ENCODE measurements around the gene BANP.

BANP gene

DNA sequence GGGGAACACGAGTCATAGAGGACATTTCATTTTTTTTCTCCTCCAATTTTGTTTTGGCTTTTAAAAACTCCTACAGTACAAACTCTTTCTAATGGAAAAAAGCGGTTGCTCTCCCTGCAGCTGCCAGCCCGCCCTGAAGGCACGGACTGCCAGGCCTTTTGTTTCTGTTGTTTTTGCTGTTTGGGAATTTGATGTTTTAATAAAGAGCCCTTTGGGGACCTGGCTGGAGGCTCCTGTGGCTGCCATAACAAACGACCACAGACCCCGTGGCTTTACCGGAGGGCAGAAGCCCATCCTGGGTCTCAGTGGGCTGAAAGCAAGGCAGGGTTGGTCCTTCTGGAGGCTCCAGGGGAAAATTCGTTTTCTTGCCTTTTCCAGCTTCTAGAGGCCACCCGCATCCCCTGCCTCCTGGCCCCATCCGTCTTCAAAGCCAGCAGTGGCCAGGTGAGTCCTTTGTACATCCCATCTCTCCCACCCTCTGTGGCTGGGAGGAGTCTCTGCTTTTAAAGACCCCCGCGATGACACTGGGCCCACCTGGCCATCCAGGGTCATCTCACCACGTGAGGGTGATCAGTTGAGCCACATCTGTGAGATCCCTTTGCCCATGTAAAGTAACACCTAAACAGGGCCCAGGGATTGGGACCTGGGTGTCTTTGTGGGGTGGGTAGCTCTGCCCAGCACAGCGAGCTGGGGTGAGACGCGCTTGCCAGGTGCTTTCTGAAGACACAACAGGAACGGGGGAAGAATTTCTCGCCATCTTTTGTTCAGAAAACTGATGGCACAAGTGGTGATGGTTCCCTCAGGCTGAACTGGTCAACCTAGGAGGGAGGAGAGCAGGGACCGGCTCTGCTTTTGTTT lies 113.9 kb downstream of the BANP start:
- H3K27me3 ChIP-seq (ENCODE audit: control insufficient read depth, insufficient read depth, low read length) = no peaks in the 10 kb centered on the region
- H3K36me3 ChIP-seq (ENCODE audit: control insufficient read depth, insufficient read depth, low read length) = peaks cover 9% of the 10 kb centered on the region
- H3K27ac ChIP-seq (ENCODE audit: low read depth, low read length) = no peak overlapping the region

DNA sequence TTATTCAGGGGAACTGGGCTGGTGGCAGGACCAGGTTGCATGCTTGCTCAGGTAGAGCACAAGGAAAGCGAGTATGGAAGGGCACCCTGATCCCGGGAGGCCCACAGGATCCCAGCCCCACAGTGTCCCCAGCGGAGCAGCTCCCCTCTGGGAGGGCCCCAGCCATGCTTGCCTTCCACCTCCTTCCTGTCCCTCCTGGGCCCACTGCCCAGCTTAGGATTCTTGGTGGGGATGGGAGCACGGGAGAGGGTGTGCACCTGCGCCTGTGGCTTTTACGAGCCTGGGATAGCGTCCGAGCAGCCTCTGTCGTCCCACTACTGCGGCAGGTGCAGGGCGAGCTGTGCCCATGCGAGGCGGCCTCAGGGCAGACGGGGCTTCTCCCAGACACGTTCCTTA lies 114.5 kb downstream of the BANP start:
- Histone ChIP-seq H3K36me3 (ENCODE audit: control insufficient read depth, insufficient read depth, low read length) (peaks cover 8% of the 10 kb centered on the region), H3K27me3 (ENCODE audit: control insufficient read depth, insufficient read depth, low read length) (no peaks in the 10 kb centered on the region), H3K4me3 (ENCODE audit: low read length) (no peak overlapping the region), H3K4me1 (ENCODE audit: control insufficient read depth, insufficient read depth, low read length) (peaks cover 10% of the 10 kb centered on the region), H3K9ac (ENCODE audit: low read length) (no peak overlapping the region), H3K27ac (ENCODE audit: low read depth, low read length) (no peak overlapping the region)

More for the DNA sequence above, 113.9 kb downstream of the BANP start:
- Histone ChIP-seq H3K4me3 (ENCODE audit: low read length) (no peak overlapping the region), H3K9ac (ENCODE audit: low read length) (no peak overlapping the region), H3K4me1 (ENCODE audit: control insufficient read depth, insufficient read depth, low read length) (peaks cover 10% of the 10 kb centered on the region)

DNA sequence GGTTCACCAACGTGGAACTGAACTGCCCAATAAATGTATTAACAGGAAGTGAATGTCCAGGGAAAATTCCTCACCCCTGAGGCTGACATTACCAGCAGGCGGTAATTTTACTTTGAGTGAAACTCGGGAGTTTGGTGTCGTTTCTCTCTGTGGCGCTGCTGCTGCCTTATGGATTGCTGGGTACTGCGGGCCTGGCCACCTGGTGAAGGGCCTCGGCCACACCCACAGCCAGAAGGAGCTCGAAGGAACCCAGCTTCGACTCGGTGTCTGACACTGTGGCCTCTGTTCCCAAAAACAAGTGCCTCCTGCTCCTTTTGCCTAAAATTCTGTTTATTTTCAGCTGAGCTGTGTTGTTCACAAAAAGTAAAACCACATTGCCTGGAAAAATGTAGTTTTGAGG lies 115.0 kb downstream of the BANP start:
- no peak overlapping the region for H3K9ac ChIP-seq (ENCODE audit: low read length)
- H3K4me3 ChIP-seq (ENCODE audit: low read length) = no peak overlapping the region
- no peaks in the 10 kb centered on the region for H3K27me3 ChIP-seq (ENCODE audit: control insufficient read depth, insufficient read depth, low read length)
- H3K4me1 ChIP-seq (ENCODE audit: control insufficient read depth, insufficient read depth, low read length) = peaks cover 10% of the 10 kb centered on the region
- peaks cover 8% of the 10 kb centered on the region for H3K36me3 ChIP-seq (ENCODE audit: control insufficient read depth, insufficient read depth, low read length)
- H3K27ac ChIP-seq (ENCODE audit: low read depth, low read length) = no peak overlapping the region

DNA sequence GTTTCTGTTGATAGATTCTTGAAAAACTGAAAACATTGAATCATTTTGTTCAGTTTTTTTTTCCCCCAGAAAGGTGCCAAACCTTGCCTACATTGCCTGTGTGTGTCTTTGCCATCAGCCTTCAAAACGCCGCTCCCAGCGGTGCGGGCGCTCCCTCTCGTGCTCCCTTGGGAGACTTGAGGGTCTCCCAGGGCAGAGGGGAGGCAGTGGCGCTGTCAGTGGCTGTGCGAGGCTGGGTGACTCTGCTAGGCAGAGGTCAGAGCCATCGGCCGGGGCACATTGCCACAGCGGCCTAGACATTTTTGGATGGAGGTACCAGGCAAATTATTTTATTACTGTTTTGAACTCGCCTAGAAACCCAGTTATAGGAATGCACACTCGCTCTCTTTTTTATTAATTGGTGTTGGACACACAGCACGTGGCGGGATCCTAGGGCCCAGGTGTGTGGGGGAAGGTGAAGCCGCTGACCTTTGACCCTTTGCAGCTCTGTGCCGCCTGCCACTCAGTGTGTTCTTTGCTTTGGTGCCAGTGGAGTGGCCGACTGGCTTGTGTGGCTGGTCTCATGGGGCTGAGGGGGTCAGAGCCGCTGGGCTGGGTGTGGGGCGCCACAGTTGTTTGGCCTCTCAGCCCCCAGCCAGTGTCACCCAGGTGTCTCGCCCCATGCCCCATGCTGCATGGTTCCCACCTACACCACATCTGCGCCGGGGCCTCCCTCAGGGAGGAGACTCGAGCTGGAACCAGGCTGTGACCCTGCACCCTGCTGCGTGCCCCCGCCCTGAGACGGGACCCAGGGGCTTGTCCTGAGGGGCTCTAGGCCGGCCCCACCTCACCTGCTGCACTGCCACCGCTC lies 115.7 kb downstream of the BANP start:
- Histone ChIP-seq H3K9ac (ENCODE audit: low read length) (no peak overlapping the region), H3K27ac (ENCODE audit: low read depth, low read length) (no peak overlapping the region), H3K4me3 (ENCODE audit: low read length) (no peak overlapping the region), H3K27me3 (ENCODE audit: control insufficient read depth, insufficient read depth, low read length) (no peaks in the 10 kb centered on the region), H3K4me1 (ENCODE audit: control insufficient read depth, insufficient read depth, low read length) (peaks cover 10% of the 10 kb centered on the region), H3K36me3 (ENCODE audit: control insufficient read depth, insufficient read depth, low read length) (peaks cover 8% of the 10 kb centered on the region)

DNA sequence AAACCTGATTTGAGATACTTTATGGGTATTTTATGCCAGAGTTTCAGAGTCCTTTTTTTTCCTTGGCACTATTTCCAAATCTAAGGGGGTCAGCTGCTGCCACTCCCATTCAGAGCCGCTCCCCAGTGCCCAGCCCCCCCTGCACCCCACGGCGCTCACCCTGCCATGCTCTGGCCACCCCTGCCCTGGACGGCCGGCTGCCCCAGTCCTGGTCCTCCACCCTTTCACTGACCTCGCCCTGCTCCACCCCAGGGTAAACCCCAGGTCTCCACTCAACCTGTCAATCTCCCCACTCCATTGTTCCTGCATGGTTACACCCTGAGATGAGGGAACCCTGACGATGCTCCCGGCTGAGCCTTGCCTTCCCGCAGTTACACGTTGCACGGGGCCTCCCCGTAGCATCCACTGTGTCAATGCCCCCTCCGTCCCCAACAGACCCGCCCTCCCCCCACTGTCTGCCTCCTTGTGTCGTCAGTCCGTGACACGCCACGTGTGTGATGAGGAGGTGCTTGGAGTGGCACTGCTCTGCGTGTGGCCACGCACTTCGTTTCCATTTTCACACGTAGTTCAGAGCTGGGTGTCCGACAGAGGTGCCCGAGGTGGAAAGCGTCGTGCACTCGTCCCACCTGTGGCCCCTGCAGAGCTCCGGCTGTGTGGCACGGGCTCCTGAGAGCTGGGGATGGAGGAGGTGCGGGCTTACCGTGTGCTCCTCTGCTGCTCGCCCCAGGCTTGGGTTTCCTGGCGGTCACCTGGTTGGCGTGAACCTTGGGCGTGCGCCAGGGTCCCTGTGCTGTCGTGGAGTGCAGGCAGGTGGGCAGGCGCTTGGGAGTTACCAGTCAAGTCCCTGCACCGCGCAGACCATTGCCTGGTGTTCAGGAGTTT lies 116.5 kb downstream of the BANP start:
- Histone ChIP-seq H3K4me3 (ENCODE audit: low read length) (no peak overlapping the region), H3K27ac (ENCODE audit: low read depth, low read length) (no peak overlapping the region), H3K4me1 (ENCODE audit: control insufficient read depth, insufficient read depth, low read length) (peaks cover 8% of the 10 kb centered on the region), H3K36me3 (ENCODE audit: control insufficient read depth, insufficient read depth, low read length) (peaks cover 8% of the 10 kb centered on the region), H3K9ac (ENCODE audit: low read length) (no peak overlapping the region), H3K27me3 (ENCODE audit: control insufficient read depth, insufficient read depth, low read length) (no peaks in the 10 kb centered on the region)

DNA sequence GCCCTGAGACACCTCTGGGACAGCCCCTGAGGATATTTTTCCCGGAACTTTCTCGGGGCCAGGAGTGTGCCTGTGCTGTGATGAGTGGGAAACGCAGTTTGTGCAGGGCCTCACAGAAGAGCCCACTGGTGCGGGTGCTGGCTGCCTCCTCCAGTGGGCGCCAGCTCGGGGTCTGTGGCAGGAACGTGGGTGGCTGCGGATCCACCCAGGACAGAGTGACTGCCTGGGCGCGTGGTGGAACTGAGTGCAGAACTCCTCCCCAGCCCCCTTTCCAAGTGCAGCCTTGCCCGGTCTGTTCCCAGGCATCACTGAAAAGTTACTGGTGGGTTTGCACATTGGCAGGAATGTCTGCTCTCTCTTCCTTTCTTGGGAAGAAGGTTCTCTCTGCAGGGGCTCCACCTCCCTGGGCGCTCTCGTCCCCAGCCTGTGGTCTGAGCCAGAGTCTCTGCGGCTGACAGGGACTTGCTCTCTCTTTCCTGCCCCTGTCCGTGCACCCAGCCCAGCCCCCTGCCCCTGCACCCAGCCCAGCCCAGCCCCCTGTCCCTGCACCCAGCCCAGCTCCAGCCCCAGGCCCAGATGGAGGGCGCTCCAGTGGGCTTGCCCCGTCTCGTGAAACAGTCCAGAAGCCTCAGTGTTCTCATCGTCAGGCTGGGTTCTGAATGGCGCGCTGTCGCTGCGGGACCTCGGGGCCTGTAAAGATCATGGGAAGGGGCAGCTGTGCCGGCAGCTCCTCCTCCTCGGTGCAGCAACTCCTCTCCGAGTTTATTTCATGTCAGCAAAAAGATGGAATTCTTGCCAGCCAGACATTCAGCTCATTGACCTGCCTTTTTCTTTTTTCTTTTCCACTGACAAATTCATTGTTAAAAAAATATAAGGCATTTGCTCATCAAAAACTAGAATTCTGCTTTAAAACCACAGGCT lies 117.5 kb downstream of the BANP start:
- H3K27ac ChIP-seq (ENCODE audit: low read depth, low read length) = no peak overlapping the region
- H3K27me3 ChIP-seq (ENCODE audit: control insufficient read depth, insufficient read depth, low read length) = no peaks in the 10 kb centered on the region
- H3K36me3 ChIP-seq (ENCODE audit: control insufficient read depth, insufficient read depth, low read length) = peaks cover 7% of the 10 kb centered on the region
- no peaks in the 10 kb centered on the region for H3K4me1 ChIP-seq (ENCODE audit: control insufficient read depth, insufficient read depth, low read length)
- H3K4me3 ChIP-seq (ENCODE audit: low read length) = no peak overlapping the region
- H3K9ac ChIP-seq (ENCODE audit: low read length) = no peak overlapping the region

DNA sequence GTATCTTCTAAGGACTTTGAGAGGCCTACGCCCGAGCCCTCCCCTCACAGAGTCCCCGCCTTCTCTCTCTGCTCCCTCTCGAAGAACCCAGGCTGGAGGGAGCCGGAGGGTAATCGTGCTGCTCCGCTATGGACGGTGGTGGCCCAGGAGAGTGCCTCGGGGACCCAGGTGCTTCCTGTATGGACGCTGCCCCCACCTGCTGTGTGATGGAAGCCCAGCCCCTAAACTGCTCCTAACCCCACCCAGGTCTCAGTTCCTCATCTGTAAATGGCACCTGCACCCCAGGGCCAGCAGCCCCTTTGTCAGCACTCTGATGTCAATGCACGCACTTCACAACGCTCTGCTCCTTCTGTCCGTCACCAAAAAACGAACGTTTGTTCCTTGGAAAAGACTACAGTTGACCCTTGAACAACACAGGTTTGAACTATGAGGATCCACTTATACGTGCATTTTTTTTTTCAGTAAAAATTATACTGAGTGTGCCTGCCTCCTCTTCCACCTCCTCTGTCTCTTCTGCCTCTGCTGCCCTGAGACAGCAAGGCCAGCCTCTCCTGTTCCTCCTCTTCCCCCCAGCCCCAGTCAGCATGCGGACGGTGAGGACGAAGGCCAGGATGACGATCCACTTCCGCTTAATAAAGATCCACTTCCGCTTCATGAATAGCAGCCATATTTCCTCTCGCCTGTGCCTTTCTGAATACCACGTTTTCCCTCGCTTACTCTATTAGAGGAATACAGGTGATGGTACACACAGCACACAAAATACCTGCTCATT lies 118.3 kb downstream of the BANP start:
- Histone ChIP-seq H3K36me3 (ENCODE audit: control insufficient read depth, insufficient read depth, low read length) (peaks cover 7% of the 10 kb centered on the region), H3K9ac (ENCODE audit: low read length) (no peak overlapping the region), H3K4me3 (ENCODE audit: low read length) (no peak overlapping the region), H3K27ac (ENCODE audit: low read depth, low read length) (no peak overlapping the region), H3K27me3 (ENCODE audit: control insufficient read depth, insufficient read depth, low read length) (no peaks in the 10 kb centered on the region), H3K4me1 (ENCODE audit: control insufficient read depth, insufficient read depth, low read length) (no peaks in the 10 kb centered on the region)

DNA sequence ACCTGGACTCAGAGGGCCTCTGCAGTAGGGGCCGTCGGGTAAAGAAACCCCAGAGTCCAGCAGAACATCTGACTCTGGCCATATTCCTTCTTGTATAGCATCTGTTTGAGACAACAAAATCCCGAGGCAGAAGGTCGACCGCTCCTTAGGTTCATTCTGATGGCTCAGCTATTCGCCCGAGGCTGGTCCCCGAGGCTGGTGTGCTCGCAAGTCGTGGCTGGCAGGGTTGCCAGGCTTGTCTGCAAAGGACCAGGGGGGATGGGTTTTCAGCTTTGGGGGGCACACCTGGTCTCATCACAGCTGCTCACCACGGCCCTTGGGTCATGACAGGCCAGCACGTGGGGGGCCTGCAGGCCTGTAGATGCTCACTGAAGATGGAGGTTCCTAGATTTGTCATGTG lies 119.1 kb downstream of the BANP start:
- no peak overlapping the region for H3K27ac ChIP-seq (ENCODE audit: low read depth, low read length)
- H3K9ac ChIP-seq (ENCODE audit: low read length) = no peak overlapping the region
- no peak overlapping the region for H3K4me3 ChIP-seq (ENCODE audit: low read length)
- H3K4me1 ChIP-seq (ENCODE audit: control insufficient read depth, insufficient read depth, low read length) = no peaks in the 10 kb centered on the region
- H3K36me3 ChIP-seq (ENCODE audit: control insufficient read depth, insufficient read depth, low read length) = peaks cover 7% of the 10 kb centered on the region
- no peaks in the 10 kb centered on the region for H3K27me3 ChIP-seq (ENCODE audit: control insufficient read depth, insufficient read depth, low read length)

DNA sequence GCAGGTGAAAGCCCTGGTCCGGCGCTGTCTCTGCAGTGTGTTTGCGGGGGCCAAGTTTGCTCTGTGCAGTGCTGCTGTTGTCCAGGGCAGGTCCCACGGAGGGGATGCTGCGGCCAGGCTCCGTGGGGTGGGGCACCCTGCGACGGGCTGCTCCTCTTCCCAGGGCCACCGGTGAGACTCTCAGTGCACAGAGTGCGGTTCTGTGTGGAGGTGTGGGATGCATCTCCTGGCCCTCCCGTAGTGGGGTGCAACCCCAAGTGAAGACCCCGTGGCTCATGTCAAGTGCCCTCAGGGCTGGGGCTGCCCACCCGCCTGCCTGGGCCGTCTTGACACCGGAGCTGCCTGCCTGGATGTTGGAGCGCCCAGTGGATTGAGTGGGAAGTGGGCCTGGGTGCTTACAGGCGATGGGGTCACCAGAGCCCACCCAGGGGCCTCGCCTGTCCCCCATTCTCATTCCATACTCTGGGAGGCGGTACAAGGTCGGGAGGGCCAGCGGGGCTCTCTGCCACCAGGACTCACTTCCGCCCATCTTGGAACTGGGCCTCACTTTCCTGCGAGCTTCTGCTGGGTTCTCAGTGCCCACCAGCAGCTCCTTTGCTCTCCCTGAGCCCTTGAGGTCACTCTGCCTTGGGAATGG lies 119.9 kb downstream of the BANP start:
- no peak overlapping the region for H3K27ac ChIP-seq (ENCODE audit: low read depth, low read length)
- H3K27me3 ChIP-seq (ENCODE audit: control insufficient read depth, insufficient read depth, low read length) = no peaks in the 10 kb centered on the region
- no peak overlapping the region for H3K4me3 ChIP-seq (ENCODE audit: low read length)
- no peaks in the 10 kb centered on the region for H3K4me1 ChIP-seq (ENCODE audit: control insufficient read depth, insufficient read depth, low read length)
- H3K9ac ChIP-seq (ENCODE audit: low read length) = no peak overlapping the region
- peaks cover 7% of the 10 kb centered on the region for H3K36me3 ChIP-seq (ENCODE audit: control insufficient read depth, insufficient read depth, low read length)

DNA sequence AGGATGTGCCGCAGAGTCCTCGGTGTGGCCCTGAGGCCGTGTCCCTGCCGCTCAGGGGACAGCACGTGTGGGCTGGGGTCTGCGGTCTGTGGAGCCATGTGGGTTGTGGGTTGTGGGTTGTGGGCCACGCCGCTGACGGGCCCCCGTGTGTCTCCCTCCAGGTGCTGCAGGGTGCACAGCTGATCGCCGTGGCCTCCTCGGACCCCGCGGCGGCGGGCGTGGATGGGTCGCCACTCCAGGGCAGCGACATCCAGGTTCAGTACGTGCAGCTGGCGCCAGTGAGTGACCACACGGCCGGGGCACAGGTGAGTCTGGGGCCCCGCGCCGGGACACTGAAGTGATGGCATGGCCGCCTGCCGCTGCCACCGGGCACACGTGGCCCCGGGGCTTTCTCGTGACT lies 120.7 kb downstream of the BANP start:
- peaks cover 7% of the 10 kb centered on the region for H3K36me3 ChIP-seq (ENCODE audit: control insufficient read depth, insufficient read depth, low read length)
- H3K4me1 ChIP-seq (ENCODE audit: control insufficient read depth, insufficient read depth, low read length) = no peaks in the 10 kb centered on the region
- H3K27ac ChIP-seq (ENCODE audit: low read depth, low read length) = no peak overlapping the region
- no peaks in the 10 kb centered on the region for H3K27me3 ChIP-seq (ENCODE audit: control insufficient read depth, insufficient read depth, low read length)
- no peak overlapping the region for H3K4me3 ChIP-seq (ENCODE audit: low read length)
- H3K9ac ChIP-seq (ENCODE audit: low read length) = no peak overlapping the region

Measured in rectal smooth muscle tissue (tissue), 1 donor.